Testis (tissue), 3 donors: ENCODE measurements around the gene RASAL1. TPM values are rescaled to one million over a fixed set of nuclear protein-coding genes. Genes with fewer than 3 reads are reported as not detected.

ENCODE experiments used
- DNase-seq: peaks from one replicate; pipeline ENCODE4 v3.0.0-alpha.2; 2019
- H3K27ac ChIP-seq, 2 donors: fragments of 200-600 bp; sonication (generic); one replicate each; pipeline ENCODE4 v1.5.1; 2019
- H3K27me3 ChIP-seq: fragments of 200-600 bp; sonication (generic); one replicate; pipeline ENCODE4 v1.5.1; 2019
- H3K36me3 ChIP-seq: fragments of 200-600 bp; sonication (generic); one replicate; pipeline ENCODE4 v1.5.1; 2017; ENCODE audit warnings: low read depth; ENCODE audit errors: missing control alignments
- H3K4me1 ChIP-seq: fragments of 200-600 bp; sonication (generic); one replicate; pipeline ENCODE4 v1.5.1; 2019
- H3K4me3 ChIP-seq, 2 donors: fragments of 200-600 bp; sonication (generic); one replicate each; pipeline ENCODE4 v1.5.1; 2017 to 2019
- H3K9me3 ChIP-seq: fragments of 200-600 bp; sonication (generic); one replicate; pipeline ENCODE4 v1.5.1; 2017
- POLR2A ChIP-seq: fragments of 450-650 bp; IDR thresholded peaks from one replicate; pipeline ENCODE4 v1.6.1; 2017; ENCODE audit warnings: antibody characterized with exemption, mild to moderate bottlenecking, moderate library complexity
- WGBS, 2 donors: methylation state at CpG; one replicate each; pipeline ENCODE4 v1.1.5; 2018; 5-methylcytosine and 5-hydroxymethylcytosine counted together
- intact Hi-C: fragments of 100-400 bp; cut with DNase I; formaldehyde crosslinking; loops from one replicate; pipeline ENCODE4 v1.15.1; 2023; ENCODE audit warnings: low total_unique reads
- polyA plus RNA-seq: library from polyadenylated mRNA; stranded (reverse); fragments of 350-450 nt; fragmentation: Illumina TruSeq; extraction: RNeasy Lipid Tissue Mini Kit (QIAGEN cat#74804); gene quantifications from one replicate; pipeline ENCODE4 v1.2.3, GENCODE V29; 2014; ENCODE audit warnings: low read depth, low replicate concordance; ENCODE audit not compliant: insufficient read depth
- total RNA-seq, 2 donors: library from RNA; depleted of rRNA; stranded (reverse); fragments of >200 nt; gene quantifications; one replicate each; pipeline ENCODE4 v1.2.3, GENCODE V29; 2016
- TF ChIP-seq, protein P1 (sequence below), 3 experiments: fragments of 450-650 bp in 2 of 3; fragments of 200-600 bp in 1 of 3; sonication (generic) in 1 of 3; IDR thresholded peaks; one replicate each; pipeline ENCODE4 v1.5.1; 2016 to 2019; ENCODE audit warnings: antibody characterized with exemption in 3 of 3, mild to moderate bottlenecking in 2 of 3, moderate library complexity in 1 of 3

The RASAL1 gene
- total and polyA plus RNA-seq, 3 donors from 2014 or later: 5.0 to 20.1 (median 18.2) TPM

DNA sequence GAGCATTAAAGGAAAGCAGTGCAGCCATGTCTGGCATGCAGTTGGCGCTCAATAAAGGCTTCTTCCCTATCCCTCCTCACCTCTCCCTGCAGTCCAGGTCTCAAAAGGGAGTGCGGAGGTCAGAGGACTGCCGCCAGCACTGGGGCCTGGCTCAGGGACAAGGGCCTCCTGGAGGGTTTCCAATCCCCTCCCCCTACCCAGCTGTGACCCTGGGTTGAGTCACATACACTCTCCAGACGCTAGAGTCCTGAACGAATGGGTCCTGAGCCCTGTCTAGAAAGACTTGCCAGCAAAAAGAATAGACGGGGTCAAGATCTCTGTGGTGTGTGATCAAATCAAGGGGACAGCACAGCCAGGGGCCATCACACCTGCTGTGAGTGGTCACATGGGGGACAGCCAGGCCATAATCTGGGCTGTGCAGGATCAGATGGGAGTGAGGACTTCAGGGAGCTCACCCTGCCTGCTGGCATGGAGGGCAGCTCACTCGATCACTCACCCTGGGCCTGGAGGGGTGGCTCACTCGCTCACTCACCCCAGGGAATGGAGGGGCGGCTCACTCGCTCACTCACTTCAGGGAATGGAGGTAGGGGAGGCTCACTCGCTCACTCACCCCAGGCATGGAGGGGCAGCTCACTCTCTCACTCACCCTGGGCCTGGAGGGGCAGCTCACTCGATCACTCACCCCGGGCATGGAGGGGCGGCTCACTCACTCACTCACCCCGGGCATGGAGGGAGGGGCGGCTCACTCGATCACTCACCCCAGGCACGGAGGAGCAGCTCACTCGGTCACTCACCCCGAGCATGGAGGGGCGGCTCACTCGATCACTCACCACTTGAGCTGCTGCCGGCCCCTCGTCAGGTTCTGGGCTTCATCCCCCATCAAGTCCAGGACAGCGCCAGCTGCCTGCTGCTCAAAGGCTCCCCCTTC is 26.8 kb upstream of the RASAL1 start:
- Histone ChIP-seq H3K4me3 (no peak overlapping the region), H3K9me3 (no peaks in the 10 kb centered on the region), H3K27me3 (no peaks in the 10 kb centered on the region), H3K36me3 (no peaks in the 10 kb centered on the region), H3K4me1 (peaks cover 7% of the 10 kb centered on the region), H3K27ac (no peak overlapping the region)
- 79 to 84% methylated on average over 13 to 25 of the region's 25 CpGs for WGBS, 2 donors
- DNase-seq: peak; percentile 25
- no peak for TF ChIP-seq POLR2A
- TF ChIP-seq, protein P1, sequence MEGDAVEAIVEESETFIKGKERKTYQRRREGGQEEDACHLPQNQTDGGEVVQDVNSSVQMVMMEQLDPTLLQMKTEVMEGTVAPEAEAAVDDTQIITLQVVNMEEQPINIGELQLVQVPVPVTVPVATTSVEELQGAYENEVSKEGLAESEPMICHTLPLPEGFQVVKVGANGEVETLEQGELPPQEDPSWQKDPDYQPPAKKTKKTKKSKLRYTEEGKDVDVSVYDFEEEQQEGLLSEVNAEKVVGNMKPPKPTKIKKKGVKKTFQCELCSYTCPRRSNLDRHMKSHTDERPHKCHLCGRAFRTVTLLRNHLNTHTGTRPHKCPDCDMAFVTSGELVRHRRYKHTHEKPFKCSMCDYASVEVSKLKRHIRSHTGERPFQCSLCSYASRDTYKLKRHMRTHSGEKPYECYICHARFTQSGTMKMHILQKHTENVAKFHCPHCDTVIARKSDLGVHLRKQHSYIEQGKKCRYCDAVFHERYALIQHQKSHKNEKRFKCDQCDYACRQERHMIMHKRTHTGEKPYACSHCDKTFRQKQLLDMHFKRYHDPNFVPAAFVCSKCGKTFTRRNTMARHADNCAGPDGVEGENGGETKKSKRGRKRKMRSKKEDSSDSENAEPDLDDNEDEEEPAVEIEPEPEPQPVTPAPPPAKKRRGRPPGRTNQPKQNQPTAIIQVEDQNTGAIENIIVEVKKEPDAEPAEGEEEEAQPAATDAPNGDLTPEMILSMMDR (IDR thresholded peaks at IDR 0.05): no peak
- intact Hi-C loops: no loop called here

DNA sequence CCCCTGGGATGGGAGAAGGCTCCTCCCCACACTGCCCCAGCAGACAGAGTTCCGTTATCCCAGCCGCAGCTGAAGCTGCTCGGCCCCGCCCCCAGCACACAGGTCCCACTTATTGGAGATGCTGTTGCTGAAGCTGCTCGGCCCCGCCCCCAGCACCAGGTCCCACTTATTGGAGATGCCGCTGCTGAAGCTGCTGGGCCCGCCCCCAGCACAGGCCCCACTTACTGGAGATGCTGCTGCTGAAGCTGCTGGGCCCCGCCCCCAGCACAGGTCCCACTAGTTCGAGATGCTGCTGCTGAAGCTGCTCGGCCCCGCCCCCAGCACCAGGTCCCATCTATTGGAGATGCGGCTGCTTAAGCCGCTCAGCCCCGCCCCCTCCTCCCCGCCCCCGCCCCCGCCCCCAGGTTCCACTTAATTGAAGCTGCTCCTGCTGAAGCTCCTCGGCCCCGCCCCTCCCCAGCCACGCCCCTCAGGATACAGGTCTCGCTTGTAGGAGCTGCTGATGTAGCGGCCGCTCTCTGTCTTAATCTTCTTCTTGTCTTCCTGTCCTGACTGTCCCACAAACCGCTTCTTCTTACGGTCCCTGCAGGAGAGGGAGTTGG is 26.0 kb upstream of the RASAL1 start:
- DNase-seq: peak; percentile 68
- intact Hi-C loops: no loop called here
- peaks cover 6% of the 10 kb centered on the region for H3K4me1 ChIP-seq
- H3K9me3 ChIP-seq: no peaks in the 10 kb centered on the region
- H3K27me3 ChIP-seq: no peaks in the 10 kb centered on the region
- TF ChIP-seq, protein P1 (IDR thresholded peaks at IDR 0.05): no peak
- no peak for TF ChIP-seq POLR2A
- WGBS, 2 donors: 55% methylated on average over 3 to 21 of the region's 26 CpGs
- no peaks in the 10 kb centered on the region for H3K36me3 ChIP-seq
- H3K27ac ChIP-seq: no peak overlapping the region
- H3K4me3 ChIP-seq: no peak overlapping the region

DNA sequence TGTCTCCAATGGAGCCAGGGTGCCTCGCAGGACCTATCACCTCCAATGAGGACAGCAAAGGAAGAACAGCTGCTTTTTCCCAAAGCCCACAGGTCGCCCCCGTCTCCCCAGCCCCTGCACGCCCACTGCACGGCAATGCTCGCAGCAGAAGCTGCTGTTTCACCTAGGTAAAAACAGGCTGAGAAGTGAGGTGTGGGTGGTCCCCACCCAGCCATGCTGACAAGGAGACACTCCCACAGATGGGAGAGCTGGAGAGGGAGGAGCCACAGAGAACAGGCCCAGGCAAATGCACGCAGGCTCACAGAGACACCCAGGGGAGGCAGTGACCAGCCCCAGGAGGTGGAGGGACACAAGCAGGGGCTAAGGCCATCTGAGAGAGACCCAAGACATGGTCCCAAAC is 24.4 kb upstream of the RASAL1 start:
- Histone ChIP-seq H3K27me3 (no peaks in the 10 kb centered on the region), H3K4me1 (peaks cover 6% of the 10 kb centered on the region), H3K9me3 (no peaks in the 10 kb centered on the region), H3K36me3 (no peaks in the 10 kb centered on the region), H3K4me3 (no peak overlapping the region), H3K27ac (no peak overlapping the region)
- intact Hi-C loops: loop anchor here (10.0 kb wide), 1 partner anchor 105 kb away; the partner anchor contains the start of gene DTX1
- no peak for TF ChIP-seq POLR2A
- TF ChIP-seq, protein P1 (IDR thresholded peaks at IDR 0.05): no peak
- WGBS, 2 donors: 87% methylated on average over 7 of the region's 7 CpGs
- no peak for DNase-seq

DNA sequence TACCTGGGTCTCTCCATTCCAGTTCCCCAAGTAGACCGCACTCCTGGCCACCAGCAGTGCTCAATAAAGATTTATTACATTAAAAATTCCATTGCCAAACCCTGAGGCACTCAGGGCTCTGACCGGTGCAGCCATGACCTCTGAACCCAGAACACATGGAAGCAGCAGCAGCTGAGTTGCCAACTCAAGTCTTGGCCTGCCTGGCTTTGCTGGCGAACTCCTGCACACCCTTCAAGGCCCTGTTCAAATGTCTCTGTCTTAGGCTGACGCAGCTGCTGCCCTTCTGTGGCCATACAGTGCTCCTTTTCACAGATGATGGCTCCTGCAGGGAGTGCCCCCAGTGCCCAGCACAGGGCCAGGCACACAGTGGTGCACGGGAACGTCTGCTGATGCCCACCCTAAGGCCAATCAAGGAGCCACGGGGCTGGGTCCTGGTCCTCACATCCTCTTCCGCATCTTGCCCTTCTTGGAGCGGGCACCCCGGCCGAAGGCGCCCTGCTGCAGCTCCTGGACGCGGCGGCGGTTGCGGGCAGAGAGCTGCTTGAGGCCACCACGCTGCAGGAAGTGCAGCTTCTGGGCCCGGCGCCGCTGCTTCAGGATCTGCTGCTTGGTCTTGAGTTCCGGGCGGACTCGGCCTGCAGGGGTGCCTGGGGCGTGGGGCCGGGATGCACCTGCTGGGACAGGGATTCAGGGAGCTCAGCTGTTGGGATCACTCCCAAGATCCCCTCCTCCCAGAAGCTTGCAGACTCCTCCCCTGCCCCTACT is 23.1 kb upstream of the RASAL1 start:
- Histone ChIP-seq H3K4me1 (peaks cover 6% of the 10 kb centered on the region), H3K27me3 (no peaks in the 10 kb centered on the region), H3K36me3 (no peaks in the 10 kb centered on the region), H3K4me3 (no peak overlapping the region), H3K27ac (no peak overlapping the region), H3K9me3 (no peaks in the 10 kb centered on the region)
- WGBS, 2 donors: 93 to 94% methylated on average over 22 to 26 of the region's 26 CpGs
- TF ChIP-seq, protein P1 (IDR thresholded peaks at IDR 0.05): no peak
- TF ChIP-seq POLR2A: no peak
- intact Hi-C loops: loop anchor here (10.0 kb wide), 1 partner anchor 104 kb away; the partner anchor contains the start of gene DTX1
- DNase-seq: no peak
